ENCODE data around the gene CFAP43.
A peak's percentile ranks its signal among the peaks of the same experiment; 100 is the strongest.

The CFAP43 gene

DNA sequence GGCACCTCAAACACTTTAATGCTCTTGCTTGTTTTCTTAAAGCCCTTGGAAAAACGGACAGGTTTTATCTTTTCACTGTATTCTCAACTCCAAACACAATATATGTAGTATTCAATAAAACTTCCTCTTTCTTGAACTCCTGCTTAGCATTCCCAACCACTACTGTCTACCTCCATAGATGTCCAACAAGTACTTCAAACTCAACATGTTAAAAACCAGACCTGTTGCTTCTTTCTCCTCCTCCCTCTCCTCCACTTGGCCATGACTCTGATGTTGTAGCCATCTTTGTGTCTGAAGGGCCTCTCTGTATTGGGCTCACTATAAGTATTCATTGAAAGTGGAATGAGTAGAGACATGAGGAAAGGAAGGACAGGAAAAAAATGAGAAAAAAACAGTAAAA is 130.3 kb downstream of the CFAP43 start:
- DNase-seq (ENCODE audit: low spot score) (no peak), FAIRE-seq (no peak)

DNA sequence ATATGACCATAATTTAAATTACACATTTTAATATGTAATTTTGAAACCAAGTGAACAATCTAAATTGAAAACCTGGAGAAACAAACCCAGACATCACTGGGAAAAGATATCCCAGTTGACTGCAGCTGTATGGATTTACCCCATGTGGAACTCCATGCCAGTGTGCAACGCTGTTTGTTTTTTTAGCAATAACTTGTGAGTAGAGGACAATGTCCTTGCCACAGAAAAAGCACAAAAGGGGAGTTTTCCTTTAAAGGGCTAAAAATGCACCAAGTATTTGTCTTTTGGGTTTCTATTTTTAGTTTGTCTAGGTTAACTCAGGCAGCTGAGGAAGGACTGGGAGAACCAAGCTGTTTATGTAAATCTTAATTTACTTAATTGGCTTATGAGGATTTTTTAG is 131.4 kb downstream of the CFAP43 start:
- FAIRE-seq (no peak), DNase-seq (ENCODE audit: low spot score) (no peak)

DNA sequence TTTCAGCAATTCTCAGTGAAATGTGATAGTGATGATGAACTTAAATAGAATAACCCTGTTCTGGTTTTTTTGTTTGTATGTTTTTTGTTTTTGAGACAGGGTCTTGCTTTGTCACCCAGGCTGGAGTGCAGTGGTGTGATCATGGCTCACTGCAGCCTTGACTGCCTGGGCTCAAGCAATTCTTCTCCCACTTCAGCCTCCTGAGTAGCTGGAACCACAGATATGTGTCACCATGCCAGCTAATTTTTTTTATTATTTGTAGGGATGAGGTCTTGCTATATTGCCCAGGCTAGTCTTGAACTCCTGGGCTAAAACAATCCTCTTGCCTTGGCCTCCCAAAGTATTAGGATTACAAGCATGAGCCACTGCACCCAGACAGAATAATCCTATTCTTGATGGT is 132.2 kb downstream of the CFAP43 start:
- DNase-seq (ENCODE audit: low spot score) (no peak), FAIRE-seq (no peak)

DNA sequence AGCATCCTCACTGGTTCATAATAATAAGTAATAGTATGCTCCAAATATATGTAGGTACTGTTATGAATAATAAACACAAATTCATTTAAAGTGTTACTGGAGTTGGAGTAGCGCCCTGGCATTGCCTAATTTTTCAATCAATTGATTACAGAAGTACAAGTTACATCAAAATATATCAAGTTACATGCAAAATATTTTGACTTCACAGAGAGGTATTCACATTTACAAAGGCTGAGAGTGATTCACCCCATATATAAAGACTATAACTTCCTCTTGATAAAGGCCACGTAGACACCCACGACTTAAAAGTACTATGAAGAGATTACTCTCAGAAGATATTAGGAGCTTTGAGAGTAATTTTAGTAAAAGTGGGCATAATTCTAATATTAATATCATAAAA is 132.9 kb downstream of the CFAP43 start:
- no peak for DNase-seq (ENCODE audit: low spot score)
- FAIRE-seq = no peak

DNA sequence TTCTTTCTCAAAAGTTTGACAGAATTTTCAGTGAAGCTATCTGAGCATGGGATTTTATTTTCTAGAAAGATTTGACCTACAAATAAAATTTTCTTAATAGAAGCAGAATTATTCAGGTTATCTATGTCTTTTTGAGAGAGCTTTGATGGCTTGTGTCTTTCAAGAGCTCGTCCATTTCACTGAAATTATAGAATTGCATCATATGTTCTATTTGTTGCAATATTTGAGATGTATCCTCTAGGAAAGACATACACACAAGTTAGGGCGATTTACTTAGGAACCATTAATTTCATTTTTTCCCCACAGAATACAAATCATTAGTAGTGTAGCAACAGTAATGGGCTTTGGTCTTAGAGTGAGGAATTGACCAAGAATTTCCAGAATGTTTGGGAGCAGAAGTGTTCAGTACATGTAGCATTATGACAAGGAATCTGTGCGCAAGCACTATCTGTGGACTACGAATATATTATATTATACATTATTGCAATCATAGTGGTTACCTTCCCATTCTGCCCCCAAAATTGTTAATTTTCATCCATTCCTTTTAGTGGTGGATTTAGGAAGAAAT is 133.7 kb downstream of the CFAP43 start:
- FAIRE-seq (no peak), DNase-seq (ENCODE audit: low spot score) (no peak)

DNA sequence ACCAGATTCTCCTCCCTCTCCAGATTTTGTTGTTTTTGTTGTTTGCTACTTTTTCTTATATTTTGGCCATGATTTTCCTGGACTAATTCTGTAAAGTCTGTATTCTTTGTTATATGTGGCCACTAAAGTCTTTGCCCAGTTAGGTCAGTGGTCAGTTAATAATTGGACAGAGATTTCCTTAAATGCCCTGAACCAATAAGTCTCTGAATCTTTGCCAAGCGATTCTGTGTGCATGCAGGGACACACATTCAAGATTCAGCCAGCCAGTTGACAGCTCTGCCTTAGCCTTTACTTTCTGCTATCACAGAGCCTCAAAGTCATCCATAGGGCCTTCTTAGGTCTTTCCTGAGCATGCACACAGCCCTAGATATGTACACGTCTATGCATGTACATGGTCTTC is 135.5 kb downstream of the CFAP43 start:
- no peak for FAIRE-seq

DNA sequence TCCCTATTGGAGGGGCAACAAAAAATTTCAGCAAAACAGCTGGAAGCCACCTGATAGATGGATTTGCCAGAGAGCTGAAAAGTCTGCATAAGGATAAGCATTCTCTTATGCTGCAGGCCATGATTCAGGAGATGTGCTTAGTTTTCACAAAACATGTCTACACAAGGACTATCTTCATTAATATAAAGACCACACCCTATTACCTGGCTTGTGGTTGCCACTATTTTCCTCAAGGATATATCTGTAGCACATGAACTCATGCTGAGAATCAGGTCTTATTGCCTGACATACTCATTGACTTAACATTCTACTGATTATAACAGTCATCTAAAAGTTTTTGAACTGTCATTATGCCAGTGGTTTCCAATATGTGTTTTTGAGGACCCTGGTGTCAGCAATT is 139.4 kb downstream of the CFAP43 start:
- DNase-seq (ENCODE audit: low spot score) = no peak
- no peak for FAIRE-seq

More for the DNA sequence above, 135.5 kb downstream of the CFAP43 start:
- no peak for DNase-seq (ENCODE audit: low spot score)

DNA sequence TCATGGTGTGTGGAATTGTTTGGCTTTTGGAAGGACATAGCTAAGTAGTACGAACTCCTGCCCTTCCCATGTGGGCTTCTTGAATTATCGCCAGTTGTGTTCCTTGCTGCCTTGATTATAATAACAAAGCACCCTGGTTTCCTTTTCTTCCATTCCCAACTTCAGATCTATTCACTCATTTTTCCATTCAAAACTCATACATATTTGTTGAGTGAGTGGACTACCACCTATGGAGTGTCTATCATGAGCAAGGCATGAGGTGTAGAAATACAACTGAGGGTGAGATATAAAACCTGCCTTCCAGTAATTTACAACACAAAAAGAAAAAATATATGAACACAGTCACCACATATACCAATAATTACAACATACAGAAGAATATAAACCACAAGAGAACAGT is 141.6 kb downstream of the CFAP43 start:
- no peak for FAIRE-seq
- no peak for DNase-seq (ENCODE audit: low spot score)

DNA sequence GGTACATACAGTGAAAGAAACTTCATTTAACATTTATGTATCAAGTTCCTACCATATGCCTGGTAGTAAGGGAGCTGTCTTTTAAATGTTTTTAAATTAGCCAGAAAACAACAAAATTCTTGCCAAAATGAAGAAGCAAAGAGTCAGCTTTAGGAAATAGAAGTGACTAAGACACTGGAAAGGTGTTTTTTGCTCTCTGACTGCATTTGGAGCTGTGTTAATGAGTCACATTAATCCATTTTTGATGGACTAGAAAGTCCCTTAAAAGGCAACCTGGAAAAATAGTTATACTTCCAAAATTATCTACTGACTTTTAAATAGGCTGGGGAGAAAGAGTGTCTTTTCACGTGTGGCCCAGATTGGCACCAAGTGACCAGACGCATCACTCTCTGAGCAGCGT is 142.5 kb downstream of the CFAP43 start:
- FAIRE-seq = no peak
- DNase-seq (ENCODE audit: low spot score) = no peak

DNA sequence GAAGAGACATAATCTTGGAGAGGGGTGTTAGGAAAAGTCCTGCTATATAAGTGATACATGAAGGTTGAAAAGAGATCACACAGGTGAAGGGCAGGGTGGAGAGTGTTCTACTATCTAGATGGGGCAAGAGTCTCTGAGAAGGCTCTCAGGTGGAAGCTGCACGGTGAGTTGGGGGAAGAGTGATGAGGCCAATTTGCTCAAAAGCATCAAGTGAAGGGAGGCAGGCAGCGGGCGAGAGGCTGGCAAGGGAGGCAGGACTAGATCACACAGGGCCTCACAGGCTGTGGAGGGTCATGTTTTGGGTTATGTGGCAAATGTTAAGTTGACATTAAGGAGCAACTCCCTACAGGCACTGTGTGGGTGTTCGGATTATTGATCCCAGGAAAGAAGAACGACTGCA is 143.9 kb downstream of the CFAP43 start:
- no peak for FAIRE-seq
- DNase-seq (ENCODE audit: low spot score) = no peak

DNA sequence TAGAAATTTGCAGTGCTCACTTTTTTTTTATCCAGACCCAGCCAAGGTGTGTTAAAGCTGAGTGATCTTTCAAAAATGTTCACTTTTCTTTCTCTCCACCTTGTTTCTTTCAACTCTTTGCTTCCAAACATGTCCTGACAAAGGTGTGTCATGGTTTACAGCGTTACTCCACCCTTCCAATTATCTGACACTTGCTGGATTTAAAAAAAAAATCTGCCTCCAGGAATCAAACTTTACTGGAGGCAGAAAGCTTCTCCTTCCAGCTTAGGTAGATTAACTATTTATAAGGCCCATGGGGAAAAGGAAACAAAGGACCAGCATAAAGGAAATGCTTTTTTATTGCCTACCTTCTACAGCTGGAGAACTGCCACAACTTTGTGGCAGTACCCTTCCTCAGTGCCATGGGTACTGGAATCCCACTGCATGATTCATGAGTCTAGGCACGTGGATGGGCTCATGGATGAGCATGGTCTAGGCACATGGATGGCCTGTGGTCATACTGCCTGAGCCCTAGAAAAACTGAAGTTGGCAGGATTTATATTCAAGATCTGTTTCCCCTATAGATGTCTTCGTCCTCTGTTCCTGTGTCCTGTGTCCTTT is 146.3 kb downstream of the CFAP43 start, which contains the start of gene COL17A1:
COL17A1 (minus strand) TSS at position 80 of the 600 bp plus-strand sequence. CDS start 5,207 bp downstream, outside the sequence.
- FAIRE-seq (peak; percentile 50), DNase-seq (ENCODE audit: low spot score) (peak; percentile 26)

DNA sequence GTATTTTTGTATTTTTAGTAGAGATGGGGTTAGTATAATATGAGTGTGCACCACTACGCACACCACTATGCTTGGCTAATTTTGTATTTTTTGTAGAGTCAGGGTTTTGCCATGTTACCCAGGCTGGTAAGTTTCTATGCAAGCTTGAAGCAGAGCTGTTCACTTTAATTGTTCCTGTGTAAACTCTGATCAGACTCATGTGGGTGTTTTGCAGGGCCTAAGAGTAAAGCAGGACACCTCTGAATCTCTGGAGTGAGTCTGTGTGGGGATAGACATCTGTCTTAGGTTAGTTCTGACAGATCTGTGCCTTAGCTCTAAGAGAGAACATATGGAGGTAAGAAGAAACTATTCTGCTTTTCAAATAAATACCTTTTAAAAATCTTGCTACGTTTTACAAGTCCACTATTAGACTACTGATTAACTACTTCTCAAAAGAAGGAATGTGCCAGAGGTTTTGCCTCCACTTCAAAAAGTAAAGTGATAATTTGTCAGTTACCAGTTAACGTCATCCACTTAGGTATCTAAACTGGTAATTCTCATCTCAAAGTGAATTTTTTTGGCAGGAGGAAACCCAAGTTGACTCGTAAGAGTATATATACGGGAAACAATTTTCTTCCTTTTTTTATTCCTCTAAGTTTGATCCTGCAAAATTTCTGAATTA is 147.6 kb downstream of the CFAP43 start:
- FAIRE-seq (peak; percentile 5), DNase-seq (ENCODE audit: low spot score) (no peak)

DNA sequence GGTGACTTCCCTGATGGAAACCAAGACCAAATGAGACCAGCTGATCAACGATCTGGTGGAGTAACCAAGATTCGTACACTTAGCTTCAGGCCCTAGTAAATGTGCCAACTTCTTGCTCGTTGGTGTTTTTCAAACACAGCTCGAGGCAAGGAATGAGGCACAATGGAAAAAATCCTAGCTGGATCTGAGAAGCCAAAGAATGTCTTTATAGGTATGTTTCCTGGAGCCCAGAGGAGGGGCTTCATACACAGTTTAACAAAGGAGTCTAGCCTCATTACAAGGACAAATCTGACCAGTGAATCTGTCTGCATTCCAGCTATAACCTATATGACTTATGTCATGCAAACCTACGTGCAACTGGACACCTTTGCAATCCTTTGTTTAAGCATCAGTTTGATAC is 150.2 kb downstream of the CFAP43 start:
- FAIRE-seq (no peak), DNase-seq (ENCODE audit: low spot score) (no peak)

DNA sequence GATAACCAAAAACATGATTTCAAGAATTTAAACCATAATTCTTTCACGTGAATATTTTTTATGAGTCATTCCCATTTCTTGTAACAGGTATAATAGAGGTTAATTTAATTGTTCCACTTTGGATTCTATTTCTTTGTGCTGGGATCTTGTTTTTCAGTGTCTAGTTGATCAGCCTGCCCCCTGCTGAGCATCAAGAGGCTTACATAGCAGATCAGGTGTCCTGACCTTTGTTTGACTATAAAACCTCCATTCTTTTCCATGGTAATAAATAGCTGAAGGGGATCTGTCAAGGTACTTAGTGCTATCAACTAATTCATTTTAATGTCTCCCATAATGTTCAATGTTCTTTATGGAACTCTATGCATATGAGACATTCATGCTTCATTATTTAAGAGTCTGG is 151.4 kb downstream of the CFAP43 start:
- FAIRE-seq (no peak), DNase-seq (ENCODE audit: low spot score) (no peak)
